HTERT RPE-1 (cell line): Measurements from ENCODE around the gene ZNF19.
"Not testable (repeated sequence)": the region's sequence is repeated elsewhere in the genome, so short reads cannot be mapped to it uniquely, and the experiment has no call there.

ENCODE experiments used
- in situ Hi-C: fragments of 300-500 bp; cut with MboI; formaldehyde crosslinking; loops from 4 replicates; pipeline ENCODE4 v1.14.3; 2020; ENCODE audit warnings: low sequenced_read_pairs

ZNF19 gene

DNA sequence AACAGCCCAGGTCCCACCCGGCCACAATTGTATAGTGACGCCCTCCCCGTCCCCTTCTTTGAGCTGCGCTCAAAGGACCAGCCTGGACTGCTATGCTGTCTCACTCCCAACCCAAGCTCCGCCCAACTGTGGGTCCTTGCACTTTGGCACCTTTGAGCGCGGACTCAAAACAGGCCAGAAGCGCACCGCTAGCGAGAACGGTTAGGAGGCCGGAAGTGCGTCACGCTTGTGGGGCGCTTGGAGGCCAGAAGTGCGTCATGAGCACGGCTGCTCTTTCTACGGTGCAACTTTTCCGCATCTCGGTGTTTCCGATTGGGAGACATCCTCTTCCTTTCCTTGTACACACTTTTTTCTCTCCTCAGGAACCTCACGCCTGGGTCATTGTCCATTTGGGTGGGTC, at the start of gene ZNF19:
ZNF19 (minus strand) TSS at position 203 of the 400 bp plus-strand sequence. CDS start 7,210 bp downstream, outside the sequence.
- in situ Hi-C loops = no loop called here

DNA sequence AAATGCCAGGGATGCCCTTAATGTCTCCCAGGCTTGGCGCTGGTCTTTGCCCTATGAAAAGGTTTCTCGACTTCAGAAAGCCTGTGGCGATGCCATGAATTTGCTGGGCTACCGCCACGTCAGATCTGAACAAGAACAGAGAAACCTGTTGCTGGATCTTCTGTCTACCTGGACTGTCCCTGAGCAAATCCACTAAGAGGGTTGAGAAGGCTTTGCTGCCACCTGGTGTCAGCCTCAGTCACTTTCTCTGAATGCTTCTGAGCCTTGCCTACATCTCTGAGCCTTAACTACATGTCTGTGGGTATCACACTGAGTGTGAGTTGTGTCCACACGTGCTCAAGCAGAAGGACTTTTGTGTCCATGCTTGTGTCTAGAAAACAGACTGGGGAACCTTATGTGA, 48.5 kb upstream of the ZNF19 start:
- in situ Hi-C loops = no loop called here

- in situ Hi-C loops = no loop called here
Observed at GRCh38 chr16:71536752-71537499, 47.8 kb upstream of the ZNF19 start.

DNA sequence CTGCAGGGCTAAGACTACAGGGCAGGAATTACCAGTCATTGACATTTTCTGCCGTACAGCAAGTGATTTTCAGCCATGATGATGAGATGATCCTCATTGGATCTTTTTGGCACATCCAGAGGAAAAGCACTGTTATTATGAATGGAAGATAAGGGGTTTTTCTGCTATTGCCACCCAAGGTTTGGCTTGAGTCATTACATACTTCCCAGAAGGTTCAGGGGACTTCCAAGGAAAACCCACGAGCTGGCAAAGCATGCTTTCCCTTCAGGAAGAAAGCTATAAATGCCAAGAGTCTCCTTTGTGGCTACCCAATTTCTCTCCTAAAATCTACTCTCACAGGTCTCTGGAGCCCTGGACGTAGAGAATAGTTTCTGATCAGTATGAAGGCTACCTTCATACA, 43.2 kb upstream of the ZNF19 start:
- in situ Hi-C loops = no loop called here

DNA sequence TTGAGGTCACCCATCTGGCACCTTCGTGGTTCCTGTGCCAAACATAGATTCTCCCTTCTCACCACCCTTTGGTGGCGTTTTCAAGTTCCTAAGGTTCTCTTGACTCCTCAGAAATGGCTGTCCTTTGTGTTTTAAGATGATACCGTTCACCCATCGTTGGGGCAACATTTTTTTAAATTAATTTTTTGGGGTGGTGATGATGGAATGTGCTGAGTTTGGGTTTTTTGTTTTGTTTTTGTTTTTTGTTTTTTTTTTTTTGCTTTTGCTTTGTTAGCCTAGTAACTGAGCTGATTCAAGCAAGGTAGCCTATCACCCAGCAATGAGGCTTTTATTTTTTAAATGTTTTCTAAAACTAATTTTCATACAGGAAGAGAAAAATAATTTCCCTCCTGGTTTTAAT, 39.7 kb upstream of the ZNF19 start:
- in situ Hi-C loops = no loop called here

DNA sequence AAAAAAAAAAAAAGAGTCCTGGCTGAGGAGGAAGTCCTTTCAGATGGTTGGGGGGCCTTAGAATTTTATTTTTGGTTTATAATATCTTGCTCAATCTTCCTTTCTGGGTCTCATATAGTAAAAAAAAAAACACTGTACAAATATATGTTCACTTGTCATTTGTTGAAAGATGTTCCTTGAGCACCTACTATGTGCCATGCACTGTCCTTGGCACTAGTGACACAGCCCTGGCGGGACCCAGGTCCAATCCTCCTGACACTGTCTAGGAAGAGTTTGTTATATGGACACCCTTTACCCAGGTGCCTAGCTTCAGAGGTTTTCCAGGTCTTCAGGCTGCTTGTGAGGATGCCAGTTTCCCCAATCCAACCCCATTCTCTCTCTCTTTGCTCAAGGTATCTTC, 39.1 kb upstream of the ZNF19 start:
- in situ Hi-C loops = no loop called here

DNA sequence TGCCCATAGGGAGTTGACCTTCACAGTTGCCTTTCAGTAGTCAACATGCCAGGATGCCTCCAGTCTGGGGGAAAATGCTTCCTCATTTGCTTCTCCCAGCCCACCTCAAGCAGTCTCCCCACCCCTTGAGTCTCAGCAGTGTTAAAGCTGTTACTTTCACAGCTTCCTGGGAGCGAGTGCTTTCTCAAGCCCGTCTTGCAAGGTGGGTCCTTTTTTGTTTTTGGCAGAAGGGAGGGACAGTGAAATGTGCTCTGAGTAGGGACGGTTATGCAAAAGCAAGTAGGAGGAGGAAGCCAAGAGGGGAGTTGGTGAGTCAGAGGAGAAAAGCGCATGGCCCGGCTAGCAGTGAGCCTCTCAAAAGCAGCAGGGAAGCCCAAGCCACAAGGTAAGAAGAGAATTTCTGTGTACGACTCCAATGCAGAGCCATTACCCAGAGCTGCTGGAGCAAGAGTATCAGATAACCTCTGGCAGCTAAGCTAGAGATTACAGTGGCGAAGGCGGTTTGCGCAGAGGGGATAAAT, 37.0 kb upstream of the ZNF19 start, which contains the start of gene CHST4:
CHST4 (plus strand) TSS at position 316 of the 521 bp plus-strand sequence. CDS start 10,252 bp downstream, outside the sequence.
- in situ Hi-C loops = no loop called here

DNA sequence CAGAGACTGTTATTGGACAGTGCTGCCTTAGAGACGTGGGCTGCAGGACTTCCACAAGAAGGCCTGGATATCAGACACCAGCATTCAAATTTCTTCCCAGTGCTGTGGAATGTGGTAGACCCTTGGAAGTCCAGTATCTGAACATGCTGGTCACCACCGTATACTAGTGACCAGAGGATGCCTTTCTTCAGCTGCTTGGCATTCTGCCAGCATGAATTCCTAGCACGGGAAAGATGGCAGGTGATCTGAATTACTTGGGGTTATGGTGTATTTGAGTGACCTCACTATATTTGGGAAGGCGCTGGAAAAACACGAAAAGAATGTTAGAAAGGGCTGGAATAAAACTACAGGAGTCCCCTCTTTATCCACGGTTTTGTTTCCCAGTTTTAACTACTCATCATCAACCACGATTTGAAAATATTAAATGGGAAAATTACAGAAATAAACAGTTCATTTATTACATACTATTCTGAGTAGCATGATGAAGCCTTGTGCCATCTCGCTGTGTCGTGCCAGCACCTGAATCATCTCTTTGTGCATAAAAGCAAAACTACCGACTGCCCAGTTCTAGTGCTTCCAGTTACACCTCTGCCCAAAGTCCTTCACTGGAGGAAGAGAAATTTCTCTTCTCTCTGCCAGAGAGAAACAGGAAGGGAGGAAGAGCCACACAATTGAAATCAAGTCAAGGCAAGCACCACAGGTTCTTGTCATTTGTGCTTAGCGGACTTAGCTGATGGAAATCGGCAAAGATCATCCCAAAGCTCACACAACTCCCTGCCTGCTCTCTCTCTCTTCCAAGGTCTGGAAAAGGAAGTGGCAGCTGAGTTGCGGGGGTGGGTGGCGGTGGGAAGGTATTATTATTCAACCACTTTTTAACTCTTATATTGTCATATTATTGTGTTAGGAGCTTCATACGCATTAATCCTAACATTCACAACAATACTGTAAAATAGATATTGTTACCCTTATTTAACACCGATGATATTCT, 35.7 kb upstream of the ZNF19 start:
- in situ Hi-C loops = no loop called here

DNA sequence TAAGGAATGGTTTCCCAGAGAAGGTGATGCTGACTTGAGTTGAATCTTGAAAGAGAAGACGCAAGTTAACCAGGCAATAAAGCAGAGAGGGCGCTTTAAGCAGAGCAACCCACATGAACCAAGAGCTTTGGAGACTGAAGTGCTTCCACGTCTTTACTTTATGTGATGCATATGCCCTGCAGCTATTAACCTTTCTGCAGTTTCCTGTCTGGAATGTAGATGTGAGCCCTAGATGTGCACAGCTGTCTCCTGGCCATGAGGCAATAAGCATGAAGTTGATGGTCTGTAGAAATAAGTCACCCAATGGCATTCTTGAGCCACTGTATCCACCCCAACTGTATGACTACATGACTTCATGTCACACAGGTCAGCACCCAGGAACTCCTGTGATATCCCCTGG, 31.4 kb upstream of the ZNF19 start:
- in situ Hi-C loops = no loop called here

DNA sequence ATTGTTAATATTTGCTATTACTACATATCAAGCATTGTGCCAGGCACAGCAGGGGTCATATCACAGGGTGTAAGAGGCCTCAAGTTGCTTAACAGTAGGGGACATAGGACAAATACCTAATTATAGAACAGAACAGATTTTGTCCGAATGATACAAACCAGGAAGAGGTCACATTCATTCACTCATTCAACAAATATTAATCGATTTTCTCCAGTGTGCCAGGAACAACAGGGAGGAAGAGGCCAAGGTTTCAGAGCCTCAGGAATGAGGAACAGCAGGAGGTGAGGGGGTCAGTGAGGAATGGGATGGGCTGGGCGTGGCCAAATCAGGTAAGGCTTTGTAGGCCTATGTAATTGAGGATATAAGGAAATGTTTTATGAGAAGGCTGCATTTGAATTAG, 25.9 kb upstream of the ZNF19 start:
- in situ Hi-C loops = no loop called here

DNA sequence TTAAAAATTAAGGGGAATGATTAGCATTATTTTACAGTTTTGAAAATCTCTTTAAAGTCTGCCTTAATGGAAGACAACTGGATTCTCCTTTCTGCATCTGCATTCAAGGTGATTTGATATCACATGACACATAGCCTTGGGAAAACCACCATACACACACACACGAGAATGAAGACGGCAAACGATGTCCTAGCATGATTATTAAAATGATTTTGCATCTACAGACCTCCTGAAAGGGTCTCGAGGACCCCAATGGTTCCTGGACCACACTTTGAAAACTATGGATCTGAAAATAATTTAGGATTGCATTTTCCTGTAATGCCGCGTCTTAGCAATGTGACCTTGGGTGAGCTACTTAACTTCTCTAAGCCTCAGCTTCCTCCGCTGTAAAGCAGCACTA, 25.4 kb upstream of the ZNF19 start:
- in situ Hi-C loops = no loop called here

GRCh38 chr16:71513302-71513701, 24.2 kb upstream of the ZNF19 start:
- in situ Hi-C loops = no loop called here

DNA sequence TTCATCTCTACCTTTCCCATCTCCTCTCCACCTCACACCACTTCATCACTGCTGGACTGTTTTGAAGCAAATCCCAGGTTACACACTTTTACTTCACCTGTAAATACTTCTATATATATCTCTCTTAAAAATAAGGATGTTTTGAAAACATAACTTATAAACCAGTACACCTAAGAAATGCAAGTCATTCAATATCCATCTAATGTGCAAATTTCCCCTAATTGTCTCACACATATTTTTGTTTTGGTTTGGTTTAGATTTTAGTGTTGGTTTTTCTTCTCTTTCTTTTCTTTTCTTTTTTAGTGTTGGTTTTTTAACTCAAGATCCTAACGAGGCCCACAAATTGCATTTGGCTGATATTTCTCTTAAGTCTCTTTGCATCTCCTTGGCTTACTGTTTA, 17.9 kb upstream of the ZNF19 start:
- in situ Hi-C loops = no loop called here

DNA sequence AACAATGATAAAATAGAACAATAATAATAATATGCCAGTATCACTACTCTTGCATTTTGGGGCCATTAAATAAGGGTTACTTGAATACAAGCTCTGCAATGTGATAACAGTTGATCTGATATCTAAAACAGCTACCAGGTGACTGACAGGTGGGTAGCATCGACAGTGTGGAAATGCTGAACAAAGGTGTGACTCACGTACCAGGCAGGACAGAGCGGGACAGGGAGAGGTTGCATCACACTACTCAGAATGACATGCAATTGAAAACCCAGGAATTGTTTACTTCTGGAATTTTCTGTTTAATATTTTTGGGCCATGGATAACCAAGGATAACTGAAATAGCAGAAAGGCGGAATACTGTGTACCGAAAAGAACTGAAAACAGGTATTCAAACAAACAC, 15.8 kb upstream of the ZNF19 start:
- in situ Hi-C loops = no loop called here

GRCh38 chr16:71504051-71504450, 14.9 kb upstream of the ZNF19 start:
- in situ Hi-C loops = not testable (repeated sequence)

GRCh38 chr16:71501547-71501946, 12.4 kb upstream of the ZNF19 start:
- in situ Hi-C loops = no loop called here

DNA sequence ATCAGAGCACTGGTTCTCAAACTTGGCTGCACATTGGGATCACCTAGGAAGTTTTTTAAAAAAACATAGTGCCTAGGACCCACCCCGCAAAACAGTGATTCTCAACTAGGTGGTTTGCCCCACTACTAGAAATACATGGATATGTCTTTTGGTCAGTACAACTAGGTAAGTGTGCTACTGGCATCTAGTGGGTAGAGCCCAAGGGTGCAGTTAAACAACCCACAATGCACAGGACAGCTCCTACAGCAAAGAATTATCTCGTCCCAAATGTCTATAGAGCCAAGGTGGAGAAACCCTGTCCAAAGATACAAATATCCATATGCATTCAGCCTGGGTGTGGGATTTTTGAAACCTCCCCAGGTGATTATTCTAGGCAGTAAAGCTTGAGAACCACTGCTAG, 11.8 kb upstream of the ZNF19 start:
- in situ Hi-C loops = no loop called here

DNA sequence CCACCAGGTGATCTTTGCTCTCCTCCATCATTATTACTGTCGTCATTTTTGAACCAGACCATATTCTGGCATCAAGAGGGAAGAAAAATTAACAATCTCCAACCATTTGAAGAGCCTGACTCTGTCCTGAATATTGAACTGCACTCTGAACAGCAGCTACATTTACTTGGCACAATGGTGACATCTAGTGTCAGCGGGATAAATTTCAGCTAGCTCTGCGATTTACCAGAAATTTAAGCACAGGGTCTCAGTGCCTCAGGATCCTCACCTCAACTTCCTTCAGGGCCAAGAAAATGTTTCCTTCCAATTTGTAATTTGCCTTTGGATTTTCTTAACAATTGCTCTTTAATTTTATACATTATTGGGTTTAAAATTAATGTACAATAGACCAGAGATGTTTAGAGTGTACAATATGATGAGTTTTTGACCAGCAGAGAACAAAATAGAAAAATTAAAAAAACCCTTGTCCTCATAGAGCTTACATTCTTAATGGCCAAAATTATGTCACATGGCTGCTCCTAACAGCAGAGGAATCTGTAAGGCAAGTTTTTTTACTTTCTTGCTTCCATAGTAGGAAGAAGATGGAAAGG, 10.7 kb upstream of the ZNF19 start:
- in situ Hi-C loops = no loop called here

DNA sequence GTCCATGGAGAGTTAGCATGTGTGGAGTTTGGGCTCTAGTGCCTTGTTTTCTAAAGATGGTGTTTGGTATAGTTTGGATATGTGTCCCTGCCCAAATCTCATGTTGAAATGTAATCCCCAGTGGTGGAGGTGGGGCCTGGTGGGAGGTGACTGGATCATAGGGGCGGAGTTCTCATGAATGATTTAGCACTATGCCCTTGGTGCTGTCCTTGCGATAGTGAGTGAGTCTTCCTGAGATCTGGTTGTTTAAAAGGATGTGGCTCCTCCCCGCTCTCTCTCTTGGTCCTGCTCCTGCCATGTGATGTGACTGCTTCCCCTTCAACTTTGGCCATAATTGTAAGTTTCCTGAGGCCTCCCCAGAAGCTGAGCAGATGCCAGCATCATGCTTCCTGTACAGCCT, 8.9 kb upstream of the ZNF19 start:
- in situ Hi-C loops = no loop called here

GRCh38 chr16:71493213-71493612, 4.1 kb upstream of the ZNF19 start:
- in situ Hi-C loops = no loop called here

DNA sequence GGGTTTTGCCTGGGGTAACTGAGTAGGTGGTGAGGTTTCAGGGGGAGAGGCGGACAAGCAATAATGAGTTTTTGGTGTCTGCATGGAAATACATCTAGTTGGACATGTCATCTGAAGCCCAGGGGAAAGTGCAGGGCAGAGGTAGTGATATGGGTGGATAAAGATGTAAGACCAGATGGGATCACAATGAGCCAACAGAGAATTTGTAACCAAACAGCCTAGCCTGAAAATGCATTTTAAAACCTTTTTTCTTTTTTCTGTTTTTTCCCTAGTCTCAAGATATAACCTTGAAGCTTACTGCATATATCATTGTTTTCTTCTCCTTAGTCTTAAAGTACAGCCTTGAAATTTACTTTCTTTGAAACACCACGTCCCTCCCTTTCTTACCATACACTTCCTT, 3.7 kb upstream of the ZNF19 start:
- in situ Hi-C loops = no loop called here
